CD4-positive, alpha-beta T cell treated with Interferon gamma for 1 hour (primary cell): ENCODE measurements around the gene ENTPD8.
"Not testable (repeated sequence)": the region's sequence is repeated elsewhere in the genome, so short reads cannot be mapped to it uniquely, and the experiment has no call there.

Experiments used
- DNase-seq: peaks from one replicate; pipeline ENCODE4 v3.0.0-alpha.2; 2020

ENTPD8 gene

GRCh38 chr9:137475666-137476065 lies 34.5 kb upstream of the ENTPD8 start:
- DNase-seq, result no peak

GRCh38 chr9:137474271-137474670 lies 33.1 kb upstream of the ENTPD8 start:
- DNase-seq, result no peak

GRCh38 chr9:137470785-137471184 lies 29.6 kb upstream of the ENTPD8 start:
- DNase-seq, result no peak

- no peak for DNase-seq
These were observed 26.7 kb upstream of the ENTPD8 start for GRCh38 chr9:137467896-137468295.

- no peak for DNase-seq
These were observed 26.0 kb upstream of the ENTPD8 start for GRCh38 chr9:137467161-137467581.

- DNase-seq, result not testable (repeated sequence)
These were observed 25.4 kb upstream of the ENTPD8 start for GRCh38 chr9:137466389-137467085.

GRCh38 chr9:137465720-137466388 lies 24.7 kb upstream of the ENTPD8 start:
- DNase-seq, result no peak

- DNase-seq, result no peak
These were observed 24.0 kb upstream of the ENTPD8 start for GRCh38 chr9:137465000-137465719.

GRCh38 chr9:137464291-137464999 lies 23.3 kb upstream of the ENTPD8 start:
- DNase-seq, result no peak

GRCh38 chr9:137463931-137464290 lies 22.8 kb upstream of the ENTPD8 start:
- no peak for DNase-seq

- no peak for DNase-seq
These were observed 22.1 kb upstream of the ENTPD8 start for GRCh38 chr9:137462986-137463930.

- DNase-seq, result no peak
These were observed 21.3 kb upstream of the ENTPD8 start for GRCh38 chr9:137462396-137462985.

- peak; percentile 95 for DNase-seq
These were observed 20.7 kb upstream of the ENTPD8 start for GRCh38 chr9:137461663-137462395.

- no peak for DNase-seq
These were observed 20.1 kb upstream of the ENTPD8 start for GRCh38 chr9:137461316-137461662.

GRCh38 chr9:137460363-137461315 lies 19.5 kb upstream of the ENTPD8 start:
- no peak for DNase-seq

GRCh38 chr9:137459601-137460362 lies 18.6 kb upstream of the ENTPD8 start:
- DNase-seq, result no peak

GRCh38 chr9:137459152-137459600 lies 18.0 kb upstream of the ENTPD8 start, which contains the start of gene NSMF:
NSMF (minus strand) TSS chr9:137459334; CDS start chr9:137459102, 232 bp downstream.
- peak; percentile 92 for DNase-seq

GRCh38 chr9:137458194-137459151 lies 17.3 kb upstream of the ENTPD8 start:
- peak; percentile 36 for DNase-seq
